HG03280 (cell line): ENCODE results near the gene IL22.

Experiments used
- ATAC-seq: cut with Tn5 transposase; IDR thresholded peaks from one replicate; pipeline ENCODE4 v1.9.1; 2021; ENCODE audit warnings: mild to moderate bottlenecking, moderate library complexity; ENCODE audit not compliant: unreplicated experiment

The IL22 gene

DNA sequence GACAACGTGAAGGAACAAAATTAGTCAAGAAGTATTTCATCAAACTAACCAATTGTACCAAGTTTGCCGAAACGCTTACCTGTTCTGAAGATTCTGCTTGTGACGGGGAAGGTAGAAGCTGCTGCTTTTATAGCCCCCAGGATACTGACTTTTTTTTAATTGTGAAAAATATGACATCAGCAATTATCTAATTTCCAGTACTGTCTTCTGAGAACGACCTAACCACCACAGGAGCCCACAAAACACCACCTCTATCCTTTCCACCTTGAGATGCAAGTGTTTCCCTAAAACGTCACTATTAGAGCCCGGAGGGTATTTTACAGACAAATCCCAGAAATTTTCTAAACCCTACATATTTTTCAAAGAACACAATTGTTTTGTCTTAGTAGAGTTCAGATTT, at the start of gene IL22:
Gene IL22 (minus strand): TSS at position 101 of the 400 bp plus-strand sequence. CDS start 156 bp downstream, outside the sequence.
- ATAC-seq, result no peak

- no peak for ATAC-seq
Observed at GRCh38 chr12:68297929-68298328, 44.5 kb upstream of the IL22 start.

GRCh38 chr12:68294251-68294650, 40.8 kb upstream of the IL22 start:
- no peak for ATAC-seq

GRCh38 chr12:68293347-68293746, 39.9 kb upstream of the IL22 start:
- ATAC-seq, result no peak

- ATAC-seq, result no peak
Observed at GRCh38 chr12:68292151-68292943, 38.9 kb upstream of the IL22 start.

DNA sequence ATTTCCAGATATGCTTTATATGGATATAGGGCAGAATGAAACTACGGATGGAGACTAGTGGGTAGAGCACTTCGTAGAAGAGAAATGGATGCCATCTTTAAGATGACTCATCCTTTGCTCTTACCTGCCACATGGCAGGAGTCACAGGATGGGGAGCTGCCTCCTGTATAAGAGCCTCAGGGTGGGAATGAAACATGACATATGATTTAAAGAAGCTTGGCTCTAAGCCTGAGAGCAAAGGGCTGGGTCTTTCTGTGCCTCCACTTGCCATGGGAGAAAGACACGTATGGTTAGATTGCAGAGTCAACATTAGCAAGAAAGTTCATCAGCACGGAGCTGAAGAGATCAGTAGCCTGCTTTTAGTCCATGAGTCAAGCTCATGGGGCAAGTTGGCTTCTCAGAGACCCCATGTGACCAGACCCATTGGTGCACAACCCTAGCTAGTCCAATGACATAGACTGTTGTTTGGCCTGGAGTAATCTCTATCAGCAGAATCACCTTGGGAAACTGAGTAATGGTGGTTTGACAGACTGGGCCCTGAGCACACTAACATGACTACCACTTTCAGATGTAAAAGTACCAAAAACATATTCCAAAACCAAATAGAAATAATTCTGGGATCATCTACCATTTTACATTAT, 38.1 kb upstream of the IL22 start:
- no peak for ATAC-seq

DNA sequence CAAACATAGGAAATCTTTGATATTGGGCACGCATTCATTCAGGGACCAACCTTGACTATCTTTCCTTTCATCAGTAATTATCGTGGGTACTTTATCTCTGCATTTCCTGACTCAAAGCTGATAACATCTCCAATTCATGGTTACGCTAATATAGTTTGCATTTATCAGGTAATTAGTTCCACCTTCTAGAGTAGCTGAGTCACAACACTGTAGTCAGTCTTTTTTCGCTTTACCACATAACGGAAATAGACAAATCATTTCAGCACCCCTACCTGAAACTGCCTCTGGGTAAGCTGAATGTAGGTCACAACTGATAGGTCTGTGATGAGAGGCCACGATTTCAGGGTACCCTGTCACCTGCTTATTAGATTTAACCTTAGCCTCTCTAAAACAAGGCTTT, 36.7 kb upstream of the IL22 start:
- peak; percentile 98 for ATAC-seq

DNA sequence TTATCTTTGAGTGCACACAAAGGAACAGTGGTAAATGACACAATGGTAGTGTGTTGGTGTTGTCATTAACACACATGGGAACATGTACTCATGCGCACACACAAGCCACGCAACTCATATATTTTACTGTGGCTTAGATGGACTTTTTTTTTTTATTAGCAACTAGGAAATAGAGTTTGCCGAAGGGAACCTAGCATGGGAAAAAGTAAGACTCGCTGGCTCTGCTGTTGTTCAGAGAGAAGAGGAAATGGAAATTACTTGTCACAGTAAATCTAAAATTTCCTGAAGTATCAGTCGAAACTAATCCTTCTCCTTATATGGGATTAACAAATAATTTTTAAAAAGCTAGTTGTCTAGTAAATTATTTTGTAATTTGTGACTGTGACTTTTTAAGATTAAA, 33.7 kb upstream of the IL22 start:
- ATAC-seq, result no peak

GRCh38 chr12:68286396-68286795, 33.0 kb upstream of the IL22 start:
- ATAC-seq, result no peak

DNA sequence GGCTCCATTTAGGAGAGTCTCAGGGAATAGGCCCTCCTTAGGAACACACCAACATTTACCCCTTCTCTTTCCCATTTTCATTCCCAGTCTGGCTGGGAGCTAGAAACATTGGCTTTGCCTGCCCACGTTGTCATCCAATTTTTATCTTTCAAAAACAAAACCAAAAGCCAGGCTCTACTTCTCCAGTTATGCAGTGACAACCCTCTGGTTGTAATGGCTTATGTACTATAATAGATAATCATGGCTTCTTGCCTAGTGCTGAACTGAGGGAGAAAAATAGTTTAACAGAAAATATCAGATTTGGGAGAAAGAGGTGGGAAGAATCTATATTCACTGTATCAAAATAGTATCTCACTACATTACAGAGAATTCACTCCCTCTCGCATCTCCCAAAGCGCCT, 32.1 kb upstream of the IL22 start:
- ATAC-seq, result no peak

DNA sequence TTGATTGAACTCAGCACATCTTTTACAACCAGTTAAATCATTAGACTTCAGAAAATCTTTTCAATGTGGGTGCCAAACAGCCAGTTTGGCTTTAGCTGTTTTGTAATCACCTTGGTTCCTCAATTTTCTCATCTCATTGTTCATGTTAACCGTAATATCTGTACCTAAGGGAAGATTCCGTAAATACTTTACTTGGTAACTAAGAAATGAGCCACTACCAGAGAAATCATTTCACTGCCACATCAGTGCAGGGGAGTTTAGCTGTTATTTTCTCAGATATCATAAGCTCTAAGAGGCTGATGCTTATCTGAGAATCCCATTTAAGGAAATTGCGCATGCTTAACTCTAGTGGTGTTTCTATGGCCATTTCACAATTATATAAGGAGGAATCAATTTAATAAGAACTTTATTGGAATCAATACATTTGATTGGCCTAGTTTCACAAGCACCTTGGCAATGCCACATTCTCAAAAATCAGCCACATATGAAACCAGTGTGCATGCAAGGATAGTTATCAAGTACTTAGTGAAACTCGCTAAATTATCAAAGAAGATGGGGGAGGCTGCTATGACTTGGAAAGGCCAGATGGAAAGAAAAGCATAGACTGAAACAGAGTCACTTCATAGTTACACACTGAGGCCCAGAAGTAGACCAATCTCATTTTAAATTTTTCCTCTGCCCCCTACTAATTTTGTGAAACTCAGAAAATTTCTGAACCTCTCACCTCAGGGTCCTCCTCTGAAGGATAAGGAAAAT, 28.1 kb upstream of the IL22 start:
- ATAC-seq, result no peak

DNA sequence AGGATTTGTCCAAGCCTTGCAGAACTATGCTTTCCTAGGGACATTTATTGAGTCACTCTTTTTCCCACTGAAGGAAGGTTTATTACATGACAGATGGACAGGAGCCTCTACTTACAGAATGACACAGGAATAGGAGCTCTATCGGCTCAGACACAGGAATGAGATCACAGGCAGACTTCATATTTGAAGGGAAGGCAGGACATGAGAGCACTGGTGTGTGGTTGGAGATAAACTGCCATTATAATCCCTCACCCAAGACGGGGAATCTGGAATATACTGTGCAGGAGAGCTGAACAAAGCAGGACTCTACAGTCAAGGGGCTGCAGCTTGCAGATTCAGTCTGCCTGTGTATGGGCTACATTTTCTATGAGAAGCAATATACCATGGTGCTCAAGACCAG, 26.8 kb upstream of the IL22 start:
- no peak for ATAC-seq

- no peak for ATAC-seq
Observed at GRCh38 chr12:68279227-68280054, 26.0 kb upstream of the IL22 start.

DNA sequence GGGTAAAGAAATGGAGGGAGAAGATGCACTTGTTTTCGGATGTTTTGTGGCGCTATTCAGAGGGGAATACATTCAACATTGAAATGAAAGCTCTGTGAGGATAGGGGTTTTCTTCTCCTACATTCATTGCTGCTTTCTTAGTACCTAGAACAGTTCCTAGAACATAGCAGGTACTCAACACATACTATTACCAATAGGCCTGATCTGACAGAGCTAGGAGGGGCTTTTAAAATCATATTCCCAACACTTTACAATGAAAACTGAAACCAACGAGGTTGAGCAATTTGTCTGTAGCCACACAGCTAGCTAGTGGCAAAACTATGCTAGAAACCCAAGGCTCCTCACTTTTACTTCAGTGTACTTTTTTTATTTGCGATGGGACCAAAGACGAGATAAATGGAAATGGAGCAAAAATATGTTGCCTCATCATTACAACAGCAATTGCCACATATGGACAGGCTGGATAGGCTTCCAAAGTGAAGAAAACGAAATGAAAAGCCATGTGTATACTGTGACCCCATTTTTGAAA, 23.1 kb upstream of the IL22 start:
- no peak for ATAC-seq

DNA sequence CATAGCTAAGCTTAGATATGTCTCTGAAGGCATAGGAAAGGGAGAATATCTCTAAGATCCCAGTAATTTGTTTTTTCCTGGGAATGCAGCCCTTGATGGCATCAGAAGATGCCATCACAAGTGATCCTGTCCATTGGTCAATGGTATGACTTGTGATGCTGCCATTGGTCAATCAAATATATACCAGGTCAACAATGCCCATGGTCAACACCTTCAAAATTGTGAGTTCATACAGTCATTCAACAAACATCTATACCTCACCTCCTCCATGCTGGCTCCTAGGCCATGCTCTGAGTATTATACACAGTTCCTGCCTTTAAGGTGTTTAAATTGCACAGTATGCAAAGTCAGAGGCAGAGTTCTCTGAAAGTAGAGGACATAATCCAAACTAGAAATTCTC, 19.3 kb upstream of the IL22 start:
- ATAC-seq, result no peak

GRCh38 chr12:68271346-68271745, 17.9 kb upstream of the IL22 start:
- no peak for ATAC-seq

- ATAC-seq, result no peak
Observed at GRCh38 chr12:68270358-68270757, 17.0 kb upstream of the IL22 start.

- ATAC-seq, result no peak
Observed at GRCh38 chr12:68269779-68270178, 16.4 kb upstream of the IL22 start.

GRCh38 chr12:68268967-68269366, 15.6 kb upstream of the IL22 start:
- no peak for ATAC-seq

DNA sequence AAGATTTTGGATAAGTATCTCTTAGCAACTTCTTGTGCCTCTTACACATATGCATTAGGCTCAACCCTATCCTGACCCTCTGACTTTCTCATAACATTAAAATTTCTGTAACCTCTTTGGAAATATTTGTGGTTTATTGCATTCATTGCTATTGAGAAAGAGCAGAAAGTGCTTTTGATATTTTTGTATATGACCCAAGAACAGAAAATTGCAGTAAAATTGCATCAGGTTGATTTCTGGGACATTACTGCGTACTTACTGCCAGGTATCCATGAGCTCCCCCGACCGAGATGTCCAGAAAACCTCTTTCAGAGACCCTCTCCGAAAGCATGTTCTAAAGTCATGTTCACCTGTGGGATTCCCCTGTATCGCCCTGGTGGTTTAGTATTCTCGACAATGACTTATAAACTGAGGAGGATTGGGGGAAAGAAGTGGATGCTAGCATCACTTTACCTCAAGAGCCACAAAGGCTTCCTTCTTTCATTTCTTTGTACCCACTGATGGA, 14.5 kb upstream of the IL22 start:
- ATAC-seq, result no peak

DNA sequence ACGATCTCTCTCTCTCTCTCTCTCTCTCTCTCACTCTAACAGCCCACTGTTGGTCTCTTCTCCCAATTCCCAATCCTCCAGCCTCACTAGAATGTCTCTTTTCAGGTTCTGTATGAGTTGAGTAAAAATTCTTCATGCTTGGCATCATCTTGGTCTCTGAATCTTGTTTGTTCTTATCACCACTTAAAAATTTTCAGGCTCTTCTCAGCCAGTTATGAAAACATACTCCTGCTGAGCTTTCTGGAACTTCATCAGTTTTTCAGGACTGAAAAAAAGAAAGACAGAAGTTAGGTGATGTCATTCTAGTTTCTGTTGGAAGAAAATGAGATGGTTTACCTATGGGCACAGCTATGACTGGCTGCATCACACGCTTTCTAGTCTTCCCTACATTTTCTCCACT, 11.5 kb upstream of the IL22 start:
- ATAC-seq, result no peak
